ENCODE data around the gene UST.

Gene UST

DNA sequence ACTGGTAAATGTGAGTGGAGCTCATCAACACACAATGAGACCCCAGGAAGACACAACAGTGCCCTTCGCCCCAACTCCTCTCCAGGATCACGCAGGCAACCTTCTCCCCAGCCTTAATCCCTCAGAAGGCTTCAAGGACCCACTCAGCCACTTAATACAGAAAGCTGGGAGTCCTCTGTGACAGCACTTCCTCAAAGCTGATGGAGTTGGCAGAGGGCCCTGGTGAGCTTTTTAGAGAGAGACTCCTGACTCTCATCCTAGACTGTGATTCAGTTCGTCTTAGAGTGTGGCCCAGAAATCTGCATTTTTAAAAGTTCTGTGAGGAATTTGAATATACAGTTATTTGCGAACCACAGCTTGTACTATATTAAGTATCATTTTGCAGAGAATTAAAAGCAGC, 187.7 kb downstream of the UST start:
- Histone ChIP-seq H3F3A (ENCODE audit: insufficient read depth) (no peaks in the 10 kb centered on the region), H3K27ac (ENCODE audit: low read depth, low read length) (no peak overlapping the region), H2AFZ (ENCODE audit: low read depth, low read length, severe bottlenecking) (no peak overlapping the region), H3K9me2 (replicated peaks; ENCODE audit: insufficient read depth, low read length) (no peaks in the 10 kb centered on the region), H3K27me3 (ENCODE audit: low read length) (no peaks in the 10 kb centered on the region), H3K9me3 (ENCODE audit: insufficient read depth, low read length) (no peaks in the 10 kb centered on the region), H3K4me2 (ENCODE audit: low read depth, low read length, poor library complexity, severe bottlenecking) (no peak overlapping the region), H3K79me2 (ENCODE audit: insufficient read depth, low read length) (no peaks in the 10 kb centered on the region), H4K20me1 (ENCODE audit: low read depth, low read length) (no peaks in the 10 kb centered on the region), H3K9ac (ENCODE audit: low read length) (no peak overlapping the region), H3K4me3 (ENCODE audit: insufficient read depth, low read length, poor library complexity, severe bottlenecking) (no peak overlapping the region), H3K36me3 (ENCODE audit: low read length) (no peaks in the 10 kb centered on the region)
- no peak for TF ChIP-seq EZH2phosphoT487 (conservative IDR thresholded peaks at IDR 0.05; ENCODE audit: low read length)
- TF ChIP-seq, protein P1, sequence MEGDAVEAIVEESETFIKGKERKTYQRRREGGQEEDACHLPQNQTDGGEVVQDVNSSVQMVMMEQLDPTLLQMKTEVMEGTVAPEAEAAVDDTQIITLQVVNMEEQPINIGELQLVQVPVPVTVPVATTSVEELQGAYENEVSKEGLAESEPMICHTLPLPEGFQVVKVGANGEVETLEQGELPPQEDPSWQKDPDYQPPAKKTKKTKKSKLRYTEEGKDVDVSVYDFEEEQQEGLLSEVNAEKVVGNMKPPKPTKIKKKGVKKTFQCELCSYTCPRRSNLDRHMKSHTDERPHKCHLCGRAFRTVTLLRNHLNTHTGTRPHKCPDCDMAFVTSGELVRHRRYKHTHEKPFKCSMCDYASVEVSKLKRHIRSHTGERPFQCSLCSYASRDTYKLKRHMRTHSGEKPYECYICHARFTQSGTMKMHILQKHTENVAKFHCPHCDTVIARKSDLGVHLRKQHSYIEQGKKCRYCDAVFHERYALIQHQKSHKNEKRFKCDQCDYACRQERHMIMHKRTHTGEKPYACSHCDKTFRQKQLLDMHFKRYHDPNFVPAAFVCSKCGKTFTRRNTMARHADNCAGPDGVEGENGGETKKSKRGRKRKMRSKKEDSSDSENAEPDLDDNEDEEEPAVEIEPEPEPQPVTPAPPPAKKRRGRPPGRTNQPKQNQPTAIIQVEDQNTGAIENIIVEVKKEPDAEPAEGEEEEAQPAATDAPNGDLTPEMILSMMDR (IDR thresholded peaks at IDR 0.05; ENCODE audit: insufficient read depth, low read length, poor library complexity, severe bottlenecking): no peak

GRCh38 chr6:148934961-148935360, 188.1 kb downstream of the UST start:
- Histone ChIP-seq H3K9ac (ENCODE audit: low read length) (no peak overlapping the region), H3K79me2 (ENCODE audit: insufficient read depth, low read length) (no peaks in the 10 kb centered on the region), H4K20me1 (ENCODE audit: low read depth, low read length) (no peaks in the 10 kb centered on the region), H3K36me3 (ENCODE audit: low read length) (no peaks in the 10 kb centered on the region), H3F3A (ENCODE audit: insufficient read depth) (no peaks in the 10 kb centered on the region), H3K4me3 (ENCODE audit: insufficient read depth, low read length, poor library complexity, severe bottlenecking) (no peak overlapping the region), H3K9me2 (replicated peaks; ENCODE audit: insufficient read depth, low read length) (no peaks in the 10 kb centered on the region), H3K4me2 (ENCODE audit: low read depth, low read length, poor library complexity, severe bottlenecking) (no peak overlapping the region), H3K27ac (ENCODE audit: low read depth, low read length) (no peak overlapping the region), H3K9me3 (ENCODE audit: insufficient read depth, low read length) (no peaks in the 10 kb centered on the region), H3K27me3 (ENCODE audit: low read length) (no peaks in the 10 kb centered on the region), H2AFZ (ENCODE audit: low read depth, low read length, severe bottlenecking) (no peak overlapping the region)
- TF ChIP-seq, protein P1 (IDR thresholded peaks at IDR 0.05; ENCODE audit: insufficient read depth, low read length, poor library complexity, severe bottlenecking): no peak
- no peak for TF ChIP-seq EZH2phosphoT487 (conservative IDR thresholded peaks at IDR 0.05; ENCODE audit: low read length)

DNA sequence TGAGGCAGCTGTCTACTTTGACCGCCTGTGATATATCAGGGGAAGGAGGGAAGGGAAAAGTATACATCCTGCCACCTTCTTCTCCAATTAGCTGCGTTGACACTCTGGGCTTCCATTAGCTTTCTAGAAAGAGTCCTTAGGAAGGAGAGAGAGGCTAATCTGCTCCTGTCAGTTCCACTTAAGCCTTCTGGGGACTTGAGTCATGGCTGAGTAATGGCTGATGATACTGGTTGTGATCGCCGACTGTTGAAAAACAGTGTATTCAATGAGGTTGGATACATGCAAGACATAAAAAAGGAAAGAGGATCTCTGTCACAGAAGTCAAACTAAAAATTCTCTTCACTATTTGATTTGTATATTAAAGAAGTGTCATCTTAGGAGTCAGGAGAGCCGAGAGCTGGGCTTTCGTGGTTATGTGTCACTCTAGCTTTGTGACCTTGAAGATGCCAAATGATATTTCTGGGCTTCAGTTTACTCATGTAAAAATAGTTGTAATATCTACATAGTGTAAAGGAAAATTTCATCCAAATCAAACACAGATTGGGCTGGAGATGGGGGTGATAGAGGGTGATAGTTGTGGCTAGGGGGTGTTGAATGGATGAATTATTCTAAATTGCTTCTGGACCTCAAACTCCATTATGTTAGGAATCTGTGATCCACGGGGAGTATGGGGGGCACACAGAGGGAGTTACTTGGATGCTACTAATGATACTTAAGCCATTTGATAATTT, 189.0 kb downstream of the UST start:
- Histone ChIP-seq H3K27ac (ENCODE audit: low read depth, low read length) (no peak overlapping the region), H3K27me3 (ENCODE audit: low read length) (no peaks in the 10 kb centered on the region), H3K9ac (ENCODE audit: low read length) (no peak overlapping the region), H3K4me2 (ENCODE audit: low read depth, low read length, poor library complexity, severe bottlenecking) (no peak overlapping the region), H4K20me1 (ENCODE audit: low read depth, low read length) (no peaks in the 10 kb centered on the region), H3K79me2 (ENCODE audit: insufficient read depth, low read length) (no peaks in the 10 kb centered on the region), H3K9me3 (ENCODE audit: insufficient read depth, low read length) (no peaks in the 10 kb centered on the region), H2AFZ (ENCODE audit: low read depth, low read length, severe bottlenecking) (no peak overlapping the region), H3K36me3 (ENCODE audit: low read length) (no peaks in the 10 kb centered on the region), H3F3A (ENCODE audit: insufficient read depth) (no peaks in the 10 kb centered on the region), H3K4me3 (ENCODE audit: insufficient read depth, low read length, poor library complexity, severe bottlenecking) (no peak overlapping the region), H3K9me2 (replicated peaks; ENCODE audit: insufficient read depth, low read length) (no peaks in the 10 kb centered on the region)
- TF ChIP-seq, protein P1 (IDR thresholded peaks at IDR 0.05; ENCODE audit: insufficient read depth, low read length, poor library complexity, severe bottlenecking): no peak
- no peak for TF ChIP-seq EZH2phosphoT487 (conservative IDR thresholded peaks at IDR 0.05; ENCODE audit: low read length)

All from SU-DHL-6 (cell line).